RWPE1 (cell line): ENCODE data around the gene MGST1.
"Not testable (repeated sequence)": the region's sequence is repeated elsewhere in the genome, so short reads cannot be mapped to it uniquely, and the experiment has no call there.

ENCODE experiments used
- CTCF ChIA-PET: fragments of 350-600 bp; sonication (Branson Sonifier 250); formaldehyde crosslinking; extraction: SDS; loops from one replicate; lab custom pipeline; 2021; lab: Yijun Ruan, JAX
- POLR2A ChIA-PET: fragments of 400-600 bp; formaldehyde crosslinking; extraction: SDS; loops from one replicate; lab custom pipeline; 2020; ENCODE audit warnings: antibody characterized with exemption; ENCODE audit not compliant: low non-redundant PET; lab: Yijun Ruan, JAX
- DNase-seq: peaks from one replicate; pipeline ENCODE4 v3.0.0; 2012; ENCODE audit warnings: low spot score
- H3K27ac ChIP-seq: fragments of 450-650 bp; 2 replicates; pipeline ENCODE4 v1.5.1; 2017
- TF ChIP-seq, protein P1 (sequence below): fragments of 450-650 bp; conservative IDR thresholded peaks from 2 replicates; pipeline ENCODE4 v1.5.1; 2017; ENCODE audit warnings: low read depth, mild to moderate bottlenecking

Gene MGST1

GRCh38 chr12:16361142-16361783 lies 13.8 kb downstream of the MGST1 start:
- no peak overlapping the region for H3K27ac ChIP-seq
- TF ChIP-seq, protein P1, sequence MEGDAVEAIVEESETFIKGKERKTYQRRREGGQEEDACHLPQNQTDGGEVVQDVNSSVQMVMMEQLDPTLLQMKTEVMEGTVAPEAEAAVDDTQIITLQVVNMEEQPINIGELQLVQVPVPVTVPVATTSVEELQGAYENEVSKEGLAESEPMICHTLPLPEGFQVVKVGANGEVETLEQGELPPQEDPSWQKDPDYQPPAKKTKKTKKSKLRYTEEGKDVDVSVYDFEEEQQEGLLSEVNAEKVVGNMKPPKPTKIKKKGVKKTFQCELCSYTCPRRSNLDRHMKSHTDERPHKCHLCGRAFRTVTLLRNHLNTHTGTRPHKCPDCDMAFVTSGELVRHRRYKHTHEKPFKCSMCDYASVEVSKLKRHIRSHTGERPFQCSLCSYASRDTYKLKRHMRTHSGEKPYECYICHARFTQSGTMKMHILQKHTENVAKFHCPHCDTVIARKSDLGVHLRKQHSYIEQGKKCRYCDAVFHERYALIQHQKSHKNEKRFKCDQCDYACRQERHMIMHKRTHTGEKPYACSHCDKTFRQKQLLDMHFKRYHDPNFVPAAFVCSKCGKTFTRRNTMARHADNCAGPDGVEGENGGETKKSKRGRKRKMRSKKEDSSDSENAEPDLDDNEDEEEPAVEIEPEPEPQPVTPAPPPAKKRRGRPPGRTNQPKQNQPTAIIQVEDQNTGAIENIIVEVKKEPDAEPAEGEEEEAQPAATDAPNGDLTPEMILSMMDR = no peak
- DNase-seq = no peak
- ChIA-PET CTCF (interaction anchor here (0.7 kb wide), 2 partner anchors 9 to 28 kb away, joined by 3 read pairs; no protein-coding TSS in a partner anchor), POLR2A (no interaction called here)

DNA sequence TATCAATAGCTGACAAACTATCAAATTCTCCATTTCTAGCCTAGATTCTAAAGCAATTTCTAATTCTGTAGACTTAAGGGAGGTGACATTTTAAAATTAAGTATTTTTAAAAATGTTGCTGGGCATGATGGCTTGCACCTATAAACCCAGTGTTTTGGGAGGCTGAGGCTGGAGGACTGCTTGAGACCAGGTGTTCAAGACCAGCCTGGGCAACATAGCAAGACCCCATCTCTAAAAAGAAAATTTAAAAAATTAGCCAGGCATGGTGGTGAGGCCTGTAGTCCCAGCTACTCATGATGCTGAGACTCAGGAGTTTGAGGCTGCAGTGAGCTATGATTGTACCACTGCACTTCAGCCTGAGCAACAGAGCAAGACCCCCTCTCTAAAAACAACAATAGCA lies 15.1 kb downstream of the MGST1 start:
- POLR2A ChIA-PET = no interaction called here
- CTCF ChIA-PET = no interaction called here
- TF ChIP-seq, protein P1 = no peak
- DNase-seq = no peak
- H3K27ac ChIP-seq = no peak overlapping the region

DNA sequence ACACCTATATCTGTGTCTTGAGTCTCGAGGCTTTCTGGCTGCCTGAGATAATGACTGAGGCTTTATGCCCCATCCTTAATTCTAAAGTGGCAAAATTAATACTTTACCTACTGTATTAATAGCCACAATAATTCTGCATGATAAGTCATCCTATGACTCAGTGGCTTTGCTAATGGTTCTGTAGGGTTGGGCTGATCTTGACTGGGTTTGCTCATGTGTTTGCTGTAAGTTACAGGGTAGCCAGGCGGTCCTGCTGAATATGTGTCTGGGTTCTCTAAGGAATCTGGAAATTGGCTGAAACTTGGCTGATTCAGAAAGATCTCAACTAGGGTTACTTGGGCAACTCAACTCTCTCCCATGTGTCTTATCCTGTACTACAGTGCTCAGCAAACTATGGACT lies 21.7 kb downstream of the MGST1 start:
- no peak for DNase-seq
- ChIA-PET POLR2A (no interaction called here), CTCF (interaction anchor here (0.6 to 0.7 kb wide), 2 partner anchors 9 to 476 kb away, joined by 3 to 4 read pairs; no protein-coding TSS in a partner anchor)
- no peak overlapping the region for H3K27ac ChIP-seq
- TF ChIP-seq, protein P1 = no peak

- ChIA-PET POLR2A (no interaction called here), CTCF (interaction anchor here (0.6 kb wide), 1 partner anchor 9 kb away, joined by 3 read pairs; no protein-coding TSS in a partner anchor)
- TF ChIP-seq, protein P1 = no peak
- H3K27ac ChIP-seq = no peak overlapping the region
- no peak for DNase-seq
Measured at GRCh38 chr12:16370096-16370495, 22.7 kb downstream of the MGST1 start.

GRCh38 chr12:16382652-16383312 lies 35.3 kb downstream of the MGST1 start:
- H3K27ac ChIP-seq, CTCF ChIA-PET, POLR2A ChIA-PET, DNase-seq: not testable (repeated sequence)

- POLR2A ChIA-PET = no interaction called here
- H3K27ac ChIP-seq = no peak overlapping the region
- DNase-seq = no peak
- TF ChIP-seq, protein P1 = no peak
- CTCF ChIA-PET = no interaction called here
Measured at GRCh38 chr12:16384732-16385131, 37.3 kb downstream of the MGST1 start.
